ENCODE data around the gene PCSK5.

Gene PCSK5

GRCh38 chr9:75904364-75904763 lies 13.9 kb downstream of the PCSK5 start:
- Histone ChIP-seq H2AFZ (ENCODE audit: low read depth, low read length) (no peak overlapping the region), H3K36me3 (ENCODE audit: insufficient read depth, low read length) (no peaks in the 10 kb centered on the region), H3K79me2 (ENCODE audit: insufficient read depth, low read length) (peaks cover 10% of the 10 kb centered on the region; the same call in 1 of the 2 replicates), H3K9ac (ENCODE audit: low read depth, low read length) (no peak overlapping the region), H3K27ac (ENCODE audit: low read length) (no peak overlapping the region), H3K4me3 (ENCODE audit: low read depth in 1 of 2, low read length in 2 of 2) (no peak overlapping the region), H3K4me2 (ENCODE audit: insufficient read depth, low read length) (no peak overlapping the region), H4K20me1 (ENCODE audit: insufficient read depth, low read length) (0 out of 2 replicates have a peak, but pooled peaks cover 8% of the 10 kb centered on the region), H3K4me1 (ENCODE audit: insufficient read depth, low read length) (peaks cover 6% of the 10 kb centered on the region; the same call in 1 of the 2 replicates), H3K27me3 (ENCODE audit: insufficient read depth, low read length, poor library complexity) (no peaks in the 10 kb centered on the region), H3K9me3 (ENCODE audit: insufficient read depth, low read length, severe bottlenecking) (no peaks in the 10 kb centered on the region)
- ATAC-seq (ENCODE audit: insufficient read depth, low read depth) (no peak), DNase-seq (no peak)
- no peak for TF ChIP-seq EZH2 (IDR thresholded peaks at IDR 0.05; ENCODE audit: borderline replicate concordance, low read depth, low read length, severe bottlenecking)
- TF ChIP-seq, protein P1, sequence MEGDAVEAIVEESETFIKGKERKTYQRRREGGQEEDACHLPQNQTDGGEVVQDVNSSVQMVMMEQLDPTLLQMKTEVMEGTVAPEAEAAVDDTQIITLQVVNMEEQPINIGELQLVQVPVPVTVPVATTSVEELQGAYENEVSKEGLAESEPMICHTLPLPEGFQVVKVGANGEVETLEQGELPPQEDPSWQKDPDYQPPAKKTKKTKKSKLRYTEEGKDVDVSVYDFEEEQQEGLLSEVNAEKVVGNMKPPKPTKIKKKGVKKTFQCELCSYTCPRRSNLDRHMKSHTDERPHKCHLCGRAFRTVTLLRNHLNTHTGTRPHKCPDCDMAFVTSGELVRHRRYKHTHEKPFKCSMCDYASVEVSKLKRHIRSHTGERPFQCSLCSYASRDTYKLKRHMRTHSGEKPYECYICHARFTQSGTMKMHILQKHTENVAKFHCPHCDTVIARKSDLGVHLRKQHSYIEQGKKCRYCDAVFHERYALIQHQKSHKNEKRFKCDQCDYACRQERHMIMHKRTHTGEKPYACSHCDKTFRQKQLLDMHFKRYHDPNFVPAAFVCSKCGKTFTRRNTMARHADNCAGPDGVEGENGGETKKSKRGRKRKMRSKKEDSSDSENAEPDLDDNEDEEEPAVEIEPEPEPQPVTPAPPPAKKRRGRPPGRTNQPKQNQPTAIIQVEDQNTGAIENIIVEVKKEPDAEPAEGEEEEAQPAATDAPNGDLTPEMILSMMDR (IDR thresholded peaks at IDR 0.05; ENCODE audit: borderline replicate concordance, extremely low read depth, low read length, poor library complexity, severe bottlenecking), result no peak

DNA sequence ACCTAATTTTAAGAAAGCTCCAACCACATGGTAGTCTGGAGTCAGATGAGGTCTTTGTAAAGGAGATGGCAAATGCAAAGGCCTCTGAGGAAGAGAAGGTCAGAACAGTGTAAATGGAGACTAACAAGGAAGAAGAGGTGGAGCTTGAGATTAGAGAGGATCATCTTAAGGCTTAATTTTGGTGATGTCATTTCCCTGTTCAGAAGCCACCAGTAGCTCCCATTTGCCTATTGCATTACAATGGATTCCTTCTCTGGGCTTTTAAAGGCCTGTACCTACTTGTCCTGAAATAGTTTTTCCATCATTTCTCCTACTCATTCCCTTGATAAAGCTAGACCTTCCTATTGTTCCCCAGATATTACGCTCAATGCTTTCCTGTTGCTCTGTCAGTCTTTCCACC lies 16.1 kb downstream of the PCSK5 start:
- no peak overlapping the region for H3K4me2 ChIP-seq (ENCODE audit: insufficient read depth, low read length)
- H3K4me3 ChIP-seq (ENCODE audit: low read depth in 1 of 2, low read length in 2 of 2), result no peak overlapping the region
- H4K20me1 ChIP-seq (ENCODE audit: insufficient read depth, low read length), result 0 out of 2 replicates have a peak, but pooled peaks cover 3% of the 10 kb centered on the region
- DNase-seq, result no peak
- no peak overlapping the region for H3K9ac ChIP-seq (ENCODE audit: low read depth, low read length)
- no peaks in the 10 kb centered on the region for H3K36me3 ChIP-seq (ENCODE audit: insufficient read depth, low read length)
- TF ChIP-seq, protein P1 (IDR thresholded peaks at IDR 0.05; ENCODE audit: borderline replicate concordance, extremely low read depth, low read length, poor library complexity, severe bottlenecking), result no peak
- TF ChIP-seq EZH2 (IDR thresholded peaks at IDR 0.05; ENCODE audit: borderline replicate concordance, low read depth, low read length, severe bottlenecking), result no peak
- no peaks in the 10 kb centered on the region for H3K27me3 ChIP-seq (ENCODE audit: insufficient read depth, low read length, poor library complexity)
- H3K79me2 ChIP-seq (ENCODE audit: insufficient read depth, low read length), result peaks cover 11% of the 10 kb centered on the region
- H3K27ac ChIP-seq (ENCODE audit: low read length), result no peak overlapping the region
- H3K9me3 ChIP-seq (ENCODE audit: insufficient read depth, low read length, severe bottlenecking), result no peaks in the 10 kb centered on the region
- H3K4me1 ChIP-seq (ENCODE audit: insufficient read depth, low read length), result peaks cover 6% of the 10 kb centered on the region; the same call in 1 of the 2 replicates
- ATAC-seq (ENCODE audit: insufficient read depth, low read depth), result no peak
- no peak overlapping the region for H2AFZ ChIP-seq (ENCODE audit: low read depth, low read length)

DNA sequence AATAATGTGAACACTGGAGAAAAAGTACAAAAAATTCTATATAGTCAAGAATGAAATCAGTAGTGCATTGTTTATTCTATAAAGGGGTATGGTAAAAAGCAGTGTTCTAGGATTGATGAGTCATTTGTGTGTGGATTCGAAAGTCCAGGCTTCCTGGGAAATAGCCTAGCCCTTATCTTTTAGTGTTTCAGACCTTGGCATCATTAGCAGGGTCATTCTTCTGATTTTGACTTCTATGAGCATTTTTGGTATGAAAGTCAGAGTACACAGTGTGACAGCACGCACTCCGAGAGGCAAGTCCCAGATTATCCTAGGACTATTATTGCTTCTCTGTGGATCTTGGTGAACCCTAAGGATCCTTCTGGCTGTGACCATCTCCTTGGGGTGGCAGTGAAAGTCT lies 16.9 kb downstream of the PCSK5 start:
- ATAC-seq (ENCODE audit: insufficient read depth, low read depth) (no peak), DNase-seq (no peak)
- peaks cover 6% of the 10 kb centered on the region; the same call in 1 of the 2 replicates for H3K4me1 ChIP-seq (ENCODE audit: insufficient read depth, low read length)
- no peaks in the 10 kb centered on the region for H3K27me3 ChIP-seq (ENCODE audit: insufficient read depth, low read length, poor library complexity)
- H4K20me1 ChIP-seq (ENCODE audit: insufficient read depth, low read length), result 0 out of 2 replicates have a peak, but pooled peaks cover 7% of the 10 kb centered on the region
- no peak overlapping the region for H3K4me2 ChIP-seq (ENCODE audit: insufficient read depth, low read length)
- TF ChIP-seq, protein P1 (IDR thresholded peaks at IDR 0.05; ENCODE audit: borderline replicate concordance, extremely low read depth, low read length, poor library complexity, severe bottlenecking), result no peak
- TF ChIP-seq EZH2 (IDR thresholded peaks at IDR 0.05; ENCODE audit: borderline replicate concordance, low read depth, low read length, severe bottlenecking), result no peak
- H3K27ac ChIP-seq (ENCODE audit: low read length), result no peak overlapping the region
- no peaks in the 10 kb centered on the region for H3K36me3 ChIP-seq (ENCODE audit: insufficient read depth, low read length)
- H3K9me3 ChIP-seq (ENCODE audit: insufficient read depth, low read length, severe bottlenecking), result no peaks in the 10 kb centered on the region
- no peak overlapping the region for H2AFZ ChIP-seq (ENCODE audit: low read depth, low read length)
- H3K79me2 ChIP-seq (ENCODE audit: insufficient read depth, low read length), result peaks cover 13% of the 10 kb centered on the region
- H3K9ac ChIP-seq (ENCODE audit: low read depth, low read length), result no peak overlapping the region
- no peak overlapping the region for H3K4me3 ChIP-seq (ENCODE audit: low read depth in 1 of 2, low read length in 2 of 2)

Measured in DND-41 (cell line).